22Rv1 (cell line): ENCODE results near the gene GFER.

Experiments used
- CTCF ChIP-seq: fragments of 450-650 bp; IDR thresholded peaks from 2 replicates; pipeline ENCODE4 v1.5.1; 2017; ENCODE audit warnings: mild to moderate bottlenecking
- ZFX ChIP-seq: fragments of 450-650 bp; IDR thresholded peaks from 2 replicates; pipeline ENCODE4 v1.6.1; 2017; ENCODE audit warnings: antibody characterized with exemption, borderline replicate concordance

DNA sequence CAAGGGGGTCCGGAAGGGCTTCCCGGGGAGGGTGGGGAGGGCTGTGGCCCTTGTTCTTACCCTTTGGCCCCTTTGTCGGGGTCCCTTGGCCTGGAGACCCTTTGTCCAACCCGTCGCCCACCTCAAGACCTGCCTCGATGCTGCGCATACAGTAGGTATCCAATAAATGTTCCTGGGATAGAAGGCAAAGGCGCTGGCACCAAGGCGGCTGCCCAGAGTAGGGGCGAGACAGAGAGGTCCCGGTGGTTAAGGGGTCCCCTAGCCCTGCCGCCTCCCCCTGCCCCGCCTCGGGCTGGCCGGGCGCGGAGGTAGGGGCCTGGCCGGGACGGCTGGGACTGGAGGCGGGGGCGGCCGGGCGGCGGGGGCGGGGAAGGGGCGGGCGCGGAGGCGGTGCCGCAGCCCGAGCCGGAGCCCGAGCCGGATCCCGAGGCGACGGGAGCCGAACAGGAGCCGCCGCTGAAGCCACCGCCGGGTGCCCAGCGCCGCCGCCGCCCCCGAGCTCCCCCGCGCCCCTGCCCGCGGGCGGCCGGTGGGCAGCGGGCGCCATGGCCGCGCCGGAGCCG is 42.5 kb downstream of the GFER start, which contains the start of gene NHERF2:
- TF ChIP-seq CTCF = no peak
- no peak for TF ChIP-seq ZFX
